GM21717 (cell line): ENCODE measurements around the gene ZNF737.
"Not testable (repeated sequence)": the region's sequence is repeated elsewhere in the genome, so short reads cannot be mapped to it uniquely, and the experiment has no call there.

ENCODE experiments used
- ATAC-seq: cut with Tn5 transposase; IDR thresholded peaks from one replicate; pipeline ENCODE4 v1.9.1; 2021; ENCODE audit warnings: mild to moderate bottlenecking, moderate library complexity; ENCODE audit not compliant: unreplicated experiment

The ZNF737 gene

DNA sequence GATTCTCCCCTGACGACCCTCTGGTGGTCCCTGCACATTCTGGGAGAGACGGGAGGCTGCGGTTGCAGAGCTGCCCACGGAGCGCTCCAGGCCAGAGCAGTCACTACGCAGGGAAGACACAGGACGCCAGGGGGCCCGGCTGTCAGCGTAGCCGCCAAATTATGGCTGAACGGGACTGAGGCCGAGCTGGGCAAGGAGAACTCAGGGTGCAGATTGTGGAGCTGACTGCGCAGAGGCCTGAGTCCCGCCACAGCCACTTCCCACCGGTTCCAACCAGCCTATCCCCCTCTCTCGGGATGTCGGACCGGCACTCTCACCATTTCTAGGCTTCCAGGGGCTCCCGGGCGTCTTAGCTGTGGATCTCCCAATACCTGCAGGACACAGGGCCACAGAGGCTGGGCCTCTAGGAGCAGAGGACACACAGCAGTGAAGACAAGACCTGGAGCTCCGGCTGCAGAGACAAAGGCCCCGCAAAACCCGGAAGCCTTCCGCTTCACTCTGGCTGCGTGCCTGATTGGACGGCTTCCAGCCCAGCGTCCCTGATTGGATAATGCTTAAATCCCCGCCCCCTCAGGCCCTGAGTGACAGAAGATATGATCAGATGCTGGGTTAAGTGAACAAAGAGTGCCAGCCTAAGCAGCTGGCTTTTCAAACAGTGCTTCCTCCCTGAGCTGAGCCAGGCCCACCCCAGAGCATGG lies at the start of gene ZNF737:
ZNF737 (minus strand) TSS at position 461 of the 698 bp plus-strand sequence; CDS start at position 320, 141 bp downstream.
- peak; percentile 89 for ATAC-seq

GRCh38 chr19:20614971-20615370 lies 49.4 kb upstream of the ZNF737 start:
- not testable (repeated sequence) for ATAC-seq

GRCh38 chr19:20612711-20613316 lies 47.2 kb upstream of the ZNF737 start:
- ATAC-seq, result no peak

DNA sequence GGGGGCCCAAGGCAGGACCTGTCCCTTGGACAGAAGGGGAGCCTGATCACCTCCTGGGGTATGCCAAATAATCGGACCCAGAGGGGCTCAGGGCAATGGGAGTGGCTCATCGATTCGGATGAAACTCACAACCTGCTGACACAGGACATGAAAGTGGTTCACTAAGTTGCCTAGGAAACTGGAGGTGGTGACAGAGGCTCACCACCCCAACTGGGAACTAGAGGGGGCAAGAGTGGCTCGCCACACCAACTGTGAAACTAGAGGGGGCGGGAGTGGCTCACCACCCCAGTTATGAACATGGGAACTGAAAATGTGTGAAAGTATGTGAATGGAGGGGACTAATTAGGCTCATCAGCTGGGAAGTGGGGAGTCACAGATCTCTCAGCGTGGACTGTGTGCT lies 46.3 kb upstream of the ZNF737 start:
- no peak for ATAC-seq

GRCh38 chr19:20607943-20608342 lies 42.4 kb upstream of the ZNF737 start:
- ATAC-seq, result no peak

DNA sequence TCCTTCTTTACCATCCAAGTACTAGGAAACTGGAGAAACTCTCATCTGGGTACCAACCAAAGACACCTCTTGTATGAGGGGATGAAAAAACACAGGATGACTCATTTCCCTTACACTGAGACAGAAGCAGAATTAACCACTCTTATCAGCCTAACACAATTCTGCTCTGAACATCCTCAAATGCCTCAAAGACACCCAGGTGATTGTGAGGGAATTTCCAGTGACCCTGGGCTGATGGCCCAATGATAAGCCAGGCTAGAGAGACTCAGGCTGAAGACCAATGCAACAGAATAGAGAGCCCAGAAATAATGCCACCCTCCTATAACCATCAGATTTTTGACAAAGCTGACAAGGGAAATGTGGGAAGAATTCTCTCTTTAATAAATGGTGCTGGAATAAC lies 7.0 kb downstream of the ZNF737 start:
- ATAC-seq, result no peak

DNA sequence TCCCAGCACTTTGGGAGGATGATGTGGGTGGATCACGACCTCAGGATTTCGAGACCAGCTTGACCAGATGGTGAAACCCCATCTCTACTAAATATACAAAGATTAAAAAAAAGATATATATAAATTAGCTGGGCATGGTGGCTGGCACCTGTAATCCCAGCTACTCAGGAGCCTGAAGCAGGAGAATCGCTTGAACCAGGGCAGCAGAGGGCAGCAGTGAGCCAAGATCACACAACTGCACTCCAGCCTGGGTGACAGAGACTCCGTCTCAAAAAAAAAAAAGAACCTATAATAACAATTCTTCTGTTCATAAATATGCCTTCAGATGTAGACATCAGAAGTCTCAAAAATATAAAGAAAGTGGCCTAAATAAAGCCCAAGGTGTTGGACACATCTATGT lies 7.6 kb downstream of the ZNF737 start:
- ATAC-seq, result no peak

DNA sequence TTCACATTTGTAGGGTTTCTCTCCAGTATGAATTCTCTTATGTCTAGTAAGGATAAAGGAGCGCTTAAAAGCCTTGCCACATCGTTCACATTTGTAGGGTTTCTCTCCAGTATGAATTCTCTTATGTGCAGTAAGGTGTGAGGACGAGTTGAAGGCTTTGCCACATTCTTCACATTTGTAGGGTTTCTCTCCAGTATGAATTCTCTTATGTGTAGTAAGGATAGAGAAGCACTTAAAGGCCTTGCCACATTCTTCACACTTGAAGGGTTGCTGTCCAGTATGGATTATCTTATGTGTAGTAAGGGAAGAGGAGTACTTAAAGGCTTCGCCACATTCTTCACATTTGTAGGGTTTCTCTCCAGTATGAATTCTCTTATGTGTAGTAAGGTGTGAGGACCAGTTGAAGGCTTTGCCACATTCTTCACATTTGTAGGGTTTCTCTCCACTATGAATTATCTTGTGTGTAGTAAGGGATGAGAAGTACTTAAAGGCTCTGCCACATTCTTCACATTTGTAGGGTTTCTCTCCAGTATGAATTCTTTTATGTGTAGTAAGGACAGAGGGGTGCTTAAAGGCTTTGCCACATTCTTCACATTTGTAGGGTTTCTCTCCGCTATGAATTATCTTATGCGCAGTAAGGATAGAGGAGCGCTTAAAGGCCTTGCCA lies 20.8 kb downstream of the ZNF737 start:
- ATAC-seq, result not testable (repeated sequence)

DNA sequence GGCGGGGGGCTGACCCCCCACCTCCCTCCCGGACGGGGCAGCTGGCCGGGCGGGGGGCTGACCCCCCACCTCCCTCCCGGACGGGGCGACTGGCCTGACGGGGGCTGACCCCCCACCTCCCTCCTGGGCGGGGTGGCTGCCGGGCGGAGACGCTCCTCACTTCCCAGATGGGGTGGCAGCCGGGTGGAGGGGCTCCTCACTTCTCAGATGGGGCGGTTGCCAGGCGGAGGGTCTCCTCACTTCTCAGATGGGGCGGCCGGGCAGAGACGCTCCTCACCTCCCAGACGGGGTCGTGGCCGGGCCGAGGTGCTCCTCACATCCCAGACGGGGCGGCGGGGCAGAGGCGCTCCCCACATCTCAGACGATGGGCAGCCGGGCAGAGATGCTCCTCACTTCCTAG lies 35.3 kb downstream of the ZNF737 start:
- not testable (repeated sequence) for ATAC-seq

GRCh38 chr19:20513189-20513904 lies 52.2 kb downstream of the ZNF737 start:
- no peak for ATAC-seq

DNA sequence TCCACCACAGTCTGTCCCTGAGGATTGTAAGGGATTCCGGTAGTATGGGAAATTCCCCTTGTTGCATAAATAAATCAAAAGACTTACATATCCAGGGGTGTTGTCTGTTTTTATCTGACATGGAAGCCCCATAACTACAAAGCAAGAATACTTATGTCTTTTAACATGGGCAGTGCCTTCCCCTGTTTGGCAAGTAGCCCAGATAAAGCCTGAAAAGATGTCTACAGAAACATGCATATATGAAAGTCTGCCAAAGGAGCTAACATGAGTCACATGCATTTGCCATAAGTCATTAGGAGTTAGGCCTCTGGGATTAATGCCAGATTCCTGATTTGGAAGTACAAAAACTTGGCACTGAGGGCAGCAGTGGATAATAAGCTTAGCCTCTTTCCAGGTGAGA lies 62.1 kb downstream of the ZNF737 start:
- ATAC-seq, result no peak
